Adrenal gland (tissue), 12 donors: ENCODE results near the gene PTPRQ. TPM values are rescaled to one million over a fixed set of nuclear protein-coding genes. Genes with fewer than 3 reads are reported as not detected.
"Not testable (repeated sequence)": the region's sequence is repeated elsewhere in the genome, so short reads cannot be mapped to it uniquely, and the experiment has no call there.

ENCODE experiments used
- DNase-seq, 7 donors: peaks; one replicate each; pipeline ENCODE4 v3.0.0-alpha.2; 2019 to 2020
- H3K27ac ChIP-seq, 5 donors: fragments of 200-600 bp; sonication (generic) in 4 of 5; 1 replicate in 3 of 5; 2 replicates in 2 of 5; pipeline versions ENCODE4 v1.5.1 to v1.8.0; 2016 to 2020; ENCODE audit warnings: mild to moderate bottlenecking in 1 of 5
- H3K27me3 ChIP-seq: fragments of 200-600 bp; 2 replicates; pipeline ENCODE4 v1.8.0; 2021
- H3K36me3 ChIP-seq, 2 donors: fragments of 200-600 bp; replicated peaks in 1 of 2; 1 replicate in 1 of 2; 2 replicates in 1 of 2; pipeline versions ENCODE4 v1.5.1 to v1.8.0; 2018 to 2022
- H3K4me1 ChIP-seq, 2 donors: fragments of 200-600 bp; replicated peaks in 1 of 2; 1 replicate in 1 of 2; 2 replicates in 1 of 2; pipeline versions ENCODE4 v1.5.1 to v1.8.0; 2018 to 2021
- H3K4me3 ChIP-seq, 4 donors: fragments of 200-600 bp; sonication (generic) in 3 of 4; one replicate each; pipeline ENCODE4 v1.5.1; 2016 to 2018
- H3K9me3 ChIP-seq, 3 donors: fragments of 200-600 bp; sonication (generic) in 1 of 3; replicated peaks in 1 of 3; 1 replicate in 2 of 3; 2 replicates in 1 of 3; pipeline versions ENCODE4 v1.5.1 to v1.8.0; 2016 to 2021
- POLR2A ChIP-seq, 2 donors: fragments of 450-650 bp; IDR thresholded peaks; one replicate each; pipeline ENCODE4 v1.6.1; 2017; ENCODE audit warnings: antibody characterized with exemption in 2 of 2, mild to moderate bottlenecking in 2 of 2, moderate library complexity in 1 of 2
- WGBS, 4 donors: extraction: QIAGEN DNeasy Blood & Tissue Kit in 2 of 4; methylation state at CpG; one replicate each; pipeline versions ENCODE4 v1.1.5 to v1.1.7; 2013 to 2017; 5-methylcytosine and 5-hydroxymethylcytosine counted together
- intact Hi-C, 2 donors: fragments of 100-400 bp; cut with DNase I; formaldehyde crosslinking; loops; one replicate each; pipeline versions ENCODE4 v1.14.1 to v1.15.0; 2022 to 2023
- polyA plus RNA-seq, 3 donors: library from polyadenylated mRNA; stranded (reverse); fragments of 200-250 nt in 2 of 3; fragments of 350-450 nt in 1 of 3; fragmentation: Illumina TruSeq in 1 of 3; extraction: RNeasy Lipid Tissue Mini Kit (QIAGEN cat#74804) in 1 of 3; gene quantifications; one replicate each; pipeline ENCODE4 v1.2.3, GENCODE V29; 2013 to 2014
- total RNA-seq, 9 donors: library from RNA; depleted of rRNA in 4 of 9; stranded (reverse); fragments of >200 nt in 4 of 9; fragments of 120-200 nt in 1 of 9; fragmentation: NEBNext Ultra II Directional in 1 of 9; extraction: Animal tissue kit (Norgen Biotek cat#: 25700) in 1 of 9; gene quantifications; one replicate each; pipeline versions ENCODE4 v1.1.0 to v1.2.4, GENCODE V29; 2013 to 2023
- TF ChIP-seq, protein P1 (sequence below), 6 experiments: fragments of 450-650 bp in 4 of 6; fragments of 200-600 bp in 2 of 6; sonication (generic) in 1 of 6; IDR thresholded peaks; 1 replicate in 5 of 6; 2 replicates in 1 of 6; pipeline versions ENCODE4 v1.5.1 to v1.8.0; 2016 to 2021; ENCODE audit warnings: antibody characterized with exemption in 6 of 6, mild to moderate bottlenecking in 2 of 6, moderate library complexity in 1 of 6
- donor health status: healthy with polysubstance abuse.
- donor health status: Bipolar disorder and iron deficiency.
- donor health status: DM: yes; HTN: yes; CAD: no.
- donor health status: DM: no; HTN: no; CAD: no.
- donor health status: DM: no; HTN: no; CAD: no.
- donor health status: DM: yes; HTN: yes; CAD: no.

The PTPRQ gene
- total and polyA plus RNA-seq, 12 donors = under 0.01 to 0.27 (median 0.13) TPM; not detected in 2

DNA sequence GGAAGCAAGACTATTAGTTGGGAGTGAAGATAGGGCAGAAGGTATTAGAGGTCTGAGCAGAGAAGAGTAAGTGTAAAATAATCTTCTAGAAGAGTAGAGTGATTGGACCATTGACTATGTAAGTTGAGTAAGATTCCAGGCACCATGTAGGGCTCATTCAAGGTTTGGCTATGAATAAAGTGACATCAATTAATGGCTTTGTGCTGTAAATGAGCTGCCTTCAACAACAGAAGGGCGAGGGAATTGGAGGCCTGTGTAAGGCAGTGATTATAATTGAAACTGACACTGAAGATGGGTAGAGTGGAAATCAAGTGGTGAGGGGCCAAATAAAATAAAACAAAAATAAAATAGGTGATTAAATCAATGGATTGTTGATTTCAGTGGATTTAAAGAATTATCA is 26.4 kb downstream of the PTPRQ start:
- Histone ChIP-seq H3K27ac (no peak overlapping the region), H3K4me1 (no peaks in the 10 kb centered on the region), H3K27me3 (no peaks in the 10 kb centered on the region), H3K36me3 (no peaks in the 10 kb centered on the region), H3K4me3 (no peak overlapping the region), H3K9me3 (no peaks in the 10 kb centered on the region)
- intact Hi-C loops = loop anchor here (10.0 kb wide), 1 partner anchor 124 kb away; no protein-coding TSS in a partner anchor
- TF ChIP-seq, protein P1, sequence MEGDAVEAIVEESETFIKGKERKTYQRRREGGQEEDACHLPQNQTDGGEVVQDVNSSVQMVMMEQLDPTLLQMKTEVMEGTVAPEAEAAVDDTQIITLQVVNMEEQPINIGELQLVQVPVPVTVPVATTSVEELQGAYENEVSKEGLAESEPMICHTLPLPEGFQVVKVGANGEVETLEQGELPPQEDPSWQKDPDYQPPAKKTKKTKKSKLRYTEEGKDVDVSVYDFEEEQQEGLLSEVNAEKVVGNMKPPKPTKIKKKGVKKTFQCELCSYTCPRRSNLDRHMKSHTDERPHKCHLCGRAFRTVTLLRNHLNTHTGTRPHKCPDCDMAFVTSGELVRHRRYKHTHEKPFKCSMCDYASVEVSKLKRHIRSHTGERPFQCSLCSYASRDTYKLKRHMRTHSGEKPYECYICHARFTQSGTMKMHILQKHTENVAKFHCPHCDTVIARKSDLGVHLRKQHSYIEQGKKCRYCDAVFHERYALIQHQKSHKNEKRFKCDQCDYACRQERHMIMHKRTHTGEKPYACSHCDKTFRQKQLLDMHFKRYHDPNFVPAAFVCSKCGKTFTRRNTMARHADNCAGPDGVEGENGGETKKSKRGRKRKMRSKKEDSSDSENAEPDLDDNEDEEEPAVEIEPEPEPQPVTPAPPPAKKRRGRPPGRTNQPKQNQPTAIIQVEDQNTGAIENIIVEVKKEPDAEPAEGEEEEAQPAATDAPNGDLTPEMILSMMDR (IDR thresholded peaks at IDR 0.05) = no peak
- no peak for TF ChIP-seq POLR2A (IDR thresholded peaks at IDR 0.05)
- no peak for DNase-seq
- 84 to 91% (median 91%) methylated on average over 1 of the region's 1 CpG for WGBS, 4 donors

DNA sequence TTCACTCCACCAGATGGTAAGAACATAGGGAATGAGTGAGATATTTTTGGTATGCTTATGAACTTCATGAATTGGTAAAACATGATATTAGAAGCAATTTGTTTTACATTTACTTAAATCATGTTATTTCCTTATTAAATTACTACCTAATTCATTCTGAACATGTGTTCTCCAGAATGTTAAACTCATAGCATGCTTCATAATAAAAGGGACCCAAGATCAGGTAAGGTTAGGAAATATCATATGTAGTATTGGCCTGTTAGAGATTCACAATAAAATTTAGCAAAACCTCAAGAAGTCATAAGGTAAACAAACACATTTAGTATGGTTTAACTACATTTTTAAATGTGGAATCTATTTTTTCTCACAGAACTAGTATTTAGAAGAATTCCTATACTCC is 28.2 kb downstream of the PTPRQ start:
- TF ChIP-seq, protein P1 (IDR thresholded peaks at IDR 0.05) = no peak
- no peak for TF ChIP-seq POLR2A (IDR thresholded peaks at IDR 0.05)
- Histone ChIP-seq H3K4me3 (no peak overlapping the region), H3K4me1 (no peaks in the 10 kb centered on the region), H3K27me3 (no peaks in the 10 kb centered on the region), H3K9me3 (no peaks in the 10 kb centered on the region), H3K36me3 (no peaks in the 10 kb centered on the region), H3K27ac (no peak overlapping the region)
- DNase-seq = no peak
- intact Hi-C loops = loop anchor here (10.0 kb wide), 1 partner anchor 123 kb away; no protein-coding TSS in a partner anchor

DNA sequence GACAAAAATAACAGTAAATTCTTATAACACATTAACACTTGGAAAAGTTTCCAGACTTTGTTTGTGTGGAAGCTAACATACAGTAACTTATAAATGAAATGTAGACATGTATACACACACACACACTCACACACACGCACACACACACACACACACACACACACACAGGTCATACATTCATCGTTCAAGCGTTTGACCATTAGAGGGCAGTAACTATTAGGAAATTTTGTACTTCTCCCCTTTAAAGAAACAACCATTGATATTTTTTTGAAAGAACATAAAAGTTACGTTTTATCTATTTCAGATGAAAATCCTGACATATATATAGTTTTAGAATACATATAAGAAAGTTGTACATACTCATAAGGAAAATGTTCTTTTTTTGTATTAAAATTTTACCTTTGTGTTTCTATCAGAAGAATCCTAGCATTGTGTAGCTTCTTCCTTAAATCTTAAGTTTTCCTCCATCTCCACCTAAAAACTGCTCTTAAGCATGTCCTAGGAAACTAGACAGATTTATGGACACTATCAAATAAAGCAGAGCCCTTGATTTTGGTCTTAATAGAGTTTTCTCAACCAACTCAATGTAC is 29.0 kb downstream of the PTPRQ start:
- Histone ChIP-seq H3K4me1 (no peaks in the 10 kb centered on the region), H3K36me3 (no peaks in the 10 kb centered on the region), H3K27ac (no peak overlapping the region), H3K9me3 (no peaks in the 10 kb centered on the region), H3K4me3 (no peak overlapping the region), H3K27me3 (no peaks in the 10 kb centered on the region)
- WGBS, 4 donors = 4 to 12% (median 8%) methylated on average over 4 of the region's 4 CpGs
- DNase-seq = peak in 2 of 7 donors; percentile 3 to 22
- TF ChIP-seq POLR2A (IDR thresholded peaks at IDR 0.05) = no peak
- TF ChIP-seq, protein P1 (IDR thresholded peaks at IDR 0.05) = peak; percentile 18 to 86 (median 51)
- intact Hi-C loops = loop anchor here (10.0 kb wide), 1 partner anchor 122 kb away; no protein-coding TSS in a partner anchor

DNA sequence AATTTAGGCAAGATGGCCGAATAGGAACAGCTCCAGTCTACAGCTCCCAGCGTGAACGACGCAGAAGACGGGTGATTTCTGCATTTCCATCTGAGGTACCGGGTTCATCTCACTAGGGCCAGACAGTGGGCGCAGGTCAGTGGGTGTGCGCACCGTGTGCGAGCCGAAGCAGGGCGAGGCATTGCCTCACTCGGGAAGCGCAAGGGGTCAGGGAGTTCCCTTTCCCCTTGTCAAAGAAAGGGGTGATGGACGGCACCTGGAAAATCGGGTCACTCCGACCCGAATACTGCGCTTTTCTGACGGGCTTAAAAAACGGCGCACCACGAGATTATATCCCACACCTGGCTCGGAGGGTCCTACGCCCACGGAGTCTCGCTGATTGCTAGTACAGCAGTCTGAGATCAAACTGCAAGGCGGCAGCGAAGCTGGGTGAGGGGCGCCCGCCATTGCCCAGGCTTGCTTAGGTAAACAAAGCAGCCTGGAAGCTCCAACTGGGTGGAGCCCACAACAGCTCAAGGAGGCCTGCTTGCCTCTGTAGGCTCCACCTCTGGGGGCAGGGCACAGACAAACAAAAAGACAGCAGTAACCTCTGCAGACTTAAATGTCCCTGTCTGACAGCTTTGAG is 33.6 kb downstream of the PTPRQ start:
- intact Hi-C loops = loop anchor here (10.0 kb wide), 1 partner anchor 117 kb away; no protein-coding TSS in a partner anchor
- not testable (repeated sequence) for DNase-seq, H3K9me3 ChIP-seq, H3K4me3 ChIP-seq, H3K4me1 ChIP-seq, H3K27ac ChIP-seq, H3K27me3 ChIP-seq, H3K36me3 ChIP-seq
- 89 to 94% (median 92%) methylated on average over 24 to 31 of the region's 31 CpGs for WGBS, 4 donors

DNA sequence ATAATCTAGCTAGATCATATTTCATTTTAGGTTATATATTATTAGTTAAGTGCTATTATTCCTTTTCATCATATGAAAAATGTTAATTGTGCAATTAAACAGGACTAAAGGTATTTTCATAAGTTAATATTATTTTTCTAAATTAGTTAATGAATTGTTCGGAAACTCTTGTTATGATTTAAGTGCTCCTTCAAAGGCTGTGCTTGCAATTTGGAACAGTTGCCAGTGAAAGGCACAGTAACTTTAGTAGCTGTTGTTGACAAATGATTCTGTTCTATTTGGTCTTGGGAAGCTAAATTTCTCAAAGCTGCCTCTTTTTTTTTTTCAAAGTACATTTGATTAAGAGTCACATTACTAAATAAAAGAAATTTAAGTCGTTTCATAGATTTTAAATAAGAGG is 40.7 kb downstream of the PTPRQ start:
- Histone ChIP-seq H3K27me3 (no peaks in the 10 kb centered on the region), H3K27ac (no peak overlapping the region), H3K36me3 (no peaks in the 10 kb centered on the region), H3K4me3 (no peak overlapping the region), H3K4me1 (no peaks in the 10 kb centered on the region), H3K9me3 (no peaks in the 10 kb centered on the region)
- no peak for DNase-seq
- intact Hi-C loops = no loop called here
- 48 to 65% (median 61%) methylated on average over 2 of the region's 2 CpGs for WGBS, 4 donors
- no peak for TF ChIP-seq POLR2A (IDR thresholded peaks at IDR 0.05)
- TF ChIP-seq, protein P1 (IDR thresholded peaks at IDR 0.05) = no peak
